Brain pericyte (primary cell): ENCODE data around the gene MBP.
A peak's percentile ranks its signal among the peaks of the same experiment; 100 is the strongest.

ENCODE experiments used
- DNase-seq: peaks from one replicate; pipeline ENCODE4 v3.0.0-alpha.2; 2012; ENCODE audit warnings: low read depth, low spot score

Gene MBP

GRCh38 chr18:77066101-77066500, 66.5 kb downstream of the MBP start:
- no peak for DNase-seq

- peak; percentile 90 for DNase-seq
These were observed 67.2 kb downstream of the MBP start for GRCh38 chr18:77065221-77065981.

- DNase-seq, result no peak
These were observed 69.3 kb downstream of the MBP start for GRCh38 chr18:77063260-77063659.

- no peak for DNase-seq
These were observed 70.0 kb downstream of the MBP start for GRCh38 chr18:77062518-77063003.

- peak; percentile 94 for DNase-seq
These were observed 70.6 kb downstream of the MBP start for GRCh38 chr18:77061946-77062517.

- DNase-seq, result peak; percentile 88
These were observed 71.2 kb downstream of the MBP start for GRCh38 chr18:77061281-77061945.

GRCh38 chr18:77060151-77060550, 72.4 kb downstream of the MBP start:
- no peak for DNase-seq

- no peak for DNase-seq
These were observed 73.2 kb downstream of the MBP start for GRCh38 chr18:77059294-77059916.

GRCh38 chr18:77058290-77058835, 74.2 kb downstream of the MBP start:
- DNase-seq, result no peak

GRCh38 chr18:77057006-77057395, 75.6 kb downstream of the MBP start:
- no peak for DNase-seq

- no peak for DNase-seq
These were observed 76.1 kb downstream of the MBP start for GRCh38 chr18:77056344-77057005.

- DNase-seq, result no peak
These were observed 76.9 kb downstream of the MBP start for GRCh38 chr18:77055429-77056300.

GRCh38 chr18:77054606-77055428, 77.8 kb downstream of the MBP start:
- peak; percentile 93 for DNase-seq

GRCh38 chr18:77054288-77054605, 78.3 kb downstream of the MBP start:
- no peak for DNase-seq

GRCh38 chr18:77053616-77054287, 78.8 kb downstream of the MBP start:
- no peak for DNase-seq

- no peak for DNase-seq
These were observed 79.6 kb downstream of the MBP start for GRCh38 chr18:77052983-77053309.

GRCh38 chr18:77052297-77052982, 80.1 kb downstream of the MBP start:
- DNase-seq, result no peak

- no peak for DNase-seq
These were observed 80.8 kb downstream of the MBP start for GRCh38 chr18:77051581-77052296.
